Progenitor cell of endocrine pancreas (in vitro differentiated cells): ENCODE measurements around the gene SCNN1A. TPM values are rescaled to one million over a fixed set of nuclear protein-coding genes. Genes with fewer than 3 reads are reported as not detected.

Experiments used
- DNase-seq: peaks from one replicate; pipeline ENCODE4 v3.0.0; 2021; ENCODE audit warnings: low spot score; ENCODE audit not compliant: unreplicated experiment
- H3K27ac Mint-ChIP-seq: 2 replicates; pipeline ENCODE4 v1.8.0; 2021; ENCODE audit warnings: mild to moderate bottlenecking, moderate library complexity, mixed read lengths
- H3K27me3 Mint-ChIP-seq: 2 replicates; pipeline ENCODE4 v1.8.0; 2021; ENCODE audit warnings: mixed read lengths
- H3K36me3 Mint-ChIP-seq: 2 replicates; pipeline ENCODE4 v1.8.0; 2022; ENCODE audit warnings: mixed read lengths; ENCODE audit not compliant: insufficient read depth
- H3K4me1 Mint-ChIP-seq: 2 replicates; pipeline ENCODE4 v1.8.0; 2021; ENCODE audit warnings: low read depth, mixed read lengths
- H3K4me3 Mint-ChIP-seq: 2 replicates; pipeline ENCODE4 v1.8.0; 2021; ENCODE audit warnings: low read depth, mild to moderate bottlenecking, moderate library complexity, mixed read lengths
- H3K9me3 Mint-ChIP-seq: 2 replicates; pipeline ENCODE4 v1.8.0; 2021; ENCODE audit warnings: low read depth, mixed read lengths
- total RNA-seq: library from RNA; stranded (reverse); gene quantifications from 2 replicates; pipeline ENCODE4 v1.2.1, GENCODE V29; 2021
- TF ChIP-seq, protein P1 (sequence below): fragments of 200-600 bp; sonication (generic); IDR thresholded peaks from one replicate; pipeline ENCODE4 v1.5.0; 2021; ENCODE audit warnings: antibody characterized with exemption, mild to moderate bottlenecking; ENCODE audit not compliant: unreplicated experiment

The SCNN1A gene
- total RNA-seq, 1 donor from 2014 or later: 14.3 TPM

DNA sequence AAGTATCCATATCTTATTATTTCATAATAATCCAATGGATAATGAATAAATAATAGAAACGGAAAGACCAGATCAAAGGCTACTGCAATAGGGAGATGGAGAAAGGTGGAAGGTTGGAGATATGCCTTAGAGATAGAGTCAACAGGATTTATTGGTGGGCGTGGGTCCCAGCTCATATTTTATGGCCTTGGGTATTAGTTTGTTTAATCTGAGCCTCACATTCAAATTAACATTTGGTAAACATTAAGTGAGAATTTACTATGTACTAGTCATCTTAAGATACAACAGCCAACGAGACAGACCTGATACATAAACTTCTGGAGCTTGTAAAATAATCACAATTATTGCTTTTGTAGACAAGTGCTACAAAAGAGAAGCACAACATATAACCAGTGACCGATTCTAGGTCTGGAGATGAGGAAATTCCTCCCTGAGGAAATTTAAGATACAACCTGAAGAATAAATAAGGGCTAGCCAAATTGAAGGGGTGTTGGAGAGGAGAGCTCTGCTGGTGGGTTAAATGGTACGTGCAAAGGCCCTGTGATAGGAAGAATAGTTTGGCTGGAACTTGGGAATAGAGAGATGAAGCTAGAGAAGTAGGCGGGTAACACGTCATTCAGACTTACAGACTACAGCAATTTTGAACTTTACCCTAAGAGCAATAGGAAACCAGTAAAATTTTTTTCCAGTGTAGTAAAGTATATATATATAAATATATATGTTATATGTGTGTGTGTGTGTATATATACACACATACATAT, 24.7 kb upstream of the SCNN1A start:
- no peaks in the 10 kb centered on the region for H3K4me1 Mint-ChIP-seq
- no peaks in the 10 kb centered on the region for H3K9me3 Mint-ChIP-seq
- no peak for DNase-seq
- no peaks in the 10 kb centered on the region for H3K36me3 Mint-ChIP-seq
- H3K4me3 Mint-ChIP-seq: no peak overlapping the region
- H3K27ac Mint-ChIP-seq: no peak overlapping the region
- H3K27me3 Mint-ChIP-seq: peaks cover 3% of the 10 kb centered on the region
- TF ChIP-seq, protein P1, sequence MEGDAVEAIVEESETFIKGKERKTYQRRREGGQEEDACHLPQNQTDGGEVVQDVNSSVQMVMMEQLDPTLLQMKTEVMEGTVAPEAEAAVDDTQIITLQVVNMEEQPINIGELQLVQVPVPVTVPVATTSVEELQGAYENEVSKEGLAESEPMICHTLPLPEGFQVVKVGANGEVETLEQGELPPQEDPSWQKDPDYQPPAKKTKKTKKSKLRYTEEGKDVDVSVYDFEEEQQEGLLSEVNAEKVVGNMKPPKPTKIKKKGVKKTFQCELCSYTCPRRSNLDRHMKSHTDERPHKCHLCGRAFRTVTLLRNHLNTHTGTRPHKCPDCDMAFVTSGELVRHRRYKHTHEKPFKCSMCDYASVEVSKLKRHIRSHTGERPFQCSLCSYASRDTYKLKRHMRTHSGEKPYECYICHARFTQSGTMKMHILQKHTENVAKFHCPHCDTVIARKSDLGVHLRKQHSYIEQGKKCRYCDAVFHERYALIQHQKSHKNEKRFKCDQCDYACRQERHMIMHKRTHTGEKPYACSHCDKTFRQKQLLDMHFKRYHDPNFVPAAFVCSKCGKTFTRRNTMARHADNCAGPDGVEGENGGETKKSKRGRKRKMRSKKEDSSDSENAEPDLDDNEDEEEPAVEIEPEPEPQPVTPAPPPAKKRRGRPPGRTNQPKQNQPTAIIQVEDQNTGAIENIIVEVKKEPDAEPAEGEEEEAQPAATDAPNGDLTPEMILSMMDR: no peak

DNA sequence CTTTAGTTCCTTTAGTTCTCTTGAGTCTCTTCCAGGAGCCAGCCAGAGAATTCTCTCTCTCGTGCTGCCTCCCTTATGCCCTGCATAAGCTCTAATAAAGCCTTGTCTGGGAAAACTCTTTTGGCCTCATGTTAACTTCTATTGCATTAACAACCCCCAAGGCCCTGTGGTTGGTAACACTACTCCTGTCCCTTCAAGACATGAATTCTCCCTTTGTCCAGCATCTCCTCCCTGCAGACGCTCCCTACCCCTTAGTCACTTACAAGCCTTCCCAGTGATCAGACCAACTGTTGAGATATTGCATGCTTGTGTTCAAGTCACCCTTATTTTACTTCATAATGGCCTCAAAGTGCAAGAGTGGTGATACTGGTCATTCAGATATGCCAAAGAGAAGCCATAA, 20.7 kb upstream of the SCNN1A start:
- TF ChIP-seq, protein P1: no peak
- Mint-ChIP-seq H3K9me3 (no peaks in the 10 kb centered on the region), H3K4me1 (no peaks in the 10 kb centered on the region), H3K36me3 (no peaks in the 10 kb centered on the region), H3K27ac (no peak overlapping the region), H3K27me3 (peaks cover 3% of the 10 kb centered on the region), H3K4me3 (no peak overlapping the region)
- DNase-seq: no peak

DNA sequence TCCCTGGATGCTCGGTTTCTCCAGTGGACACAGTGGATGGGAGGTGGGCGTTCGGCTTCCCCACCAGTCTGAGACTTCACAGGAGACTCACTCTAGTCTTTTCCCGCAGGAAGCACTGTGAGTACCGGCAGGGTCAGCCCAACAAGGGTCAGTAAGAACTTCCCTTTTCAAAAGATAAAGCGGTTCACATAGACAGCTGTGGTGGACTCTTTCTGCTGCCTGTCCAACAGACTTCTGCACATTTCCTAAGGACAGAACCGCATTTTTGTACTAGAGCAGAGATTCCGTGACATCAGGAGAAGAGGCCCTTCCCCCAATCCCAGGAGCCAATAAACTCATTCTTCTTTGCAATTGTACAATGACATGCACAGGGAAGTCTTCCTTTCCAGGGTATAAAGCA, 19.0 kb upstream of the SCNN1A start:
- Mint-ChIP-seq H3K4me1 (no peaks in the 10 kb centered on the region), H3K27me3 (peaks cover 3% of the 10 kb centered on the region), H3K36me3 (no peaks in the 10 kb centered on the region), H3K27ac (no peak overlapping the region), H3K4me3 (no peak overlapping the region), H3K9me3 (no peaks in the 10 kb centered on the region)
- no peak for DNase-seq
- TF ChIP-seq, protein P1: no peak

DNA sequence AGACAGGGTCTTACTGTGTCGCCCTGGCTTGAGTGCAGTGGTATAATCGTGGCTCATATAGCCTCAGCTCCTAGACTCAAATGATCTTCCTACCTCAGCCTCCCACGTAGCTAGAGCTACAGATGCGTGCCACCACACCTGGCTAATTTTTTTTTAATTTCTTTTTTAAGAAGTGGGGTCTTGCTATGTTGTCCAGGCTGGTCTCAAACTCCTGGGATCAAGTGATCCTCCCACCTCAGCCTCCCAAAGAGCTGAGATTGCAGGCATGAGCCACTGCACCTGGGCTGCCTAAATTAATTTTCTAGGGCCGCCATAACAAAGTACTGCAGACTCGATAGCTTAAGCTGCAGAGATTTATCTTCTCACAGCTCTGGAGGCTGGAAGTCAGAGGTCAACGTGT, 17.7 kb upstream of the SCNN1A start:
- Mint-ChIP-seq H3K4me3 (no peak overlapping the region), H3K36me3 (no peaks in the 10 kb centered on the region), H3K27ac (no peak overlapping the region), H3K4me1 (no peaks in the 10 kb centered on the region), H3K27me3 (peaks cover 4% of the 10 kb centered on the region), H3K9me3 (no peaks in the 10 kb centered on the region)
- TF ChIP-seq, protein P1: no peak
- DNase-seq: no peak

DNA sequence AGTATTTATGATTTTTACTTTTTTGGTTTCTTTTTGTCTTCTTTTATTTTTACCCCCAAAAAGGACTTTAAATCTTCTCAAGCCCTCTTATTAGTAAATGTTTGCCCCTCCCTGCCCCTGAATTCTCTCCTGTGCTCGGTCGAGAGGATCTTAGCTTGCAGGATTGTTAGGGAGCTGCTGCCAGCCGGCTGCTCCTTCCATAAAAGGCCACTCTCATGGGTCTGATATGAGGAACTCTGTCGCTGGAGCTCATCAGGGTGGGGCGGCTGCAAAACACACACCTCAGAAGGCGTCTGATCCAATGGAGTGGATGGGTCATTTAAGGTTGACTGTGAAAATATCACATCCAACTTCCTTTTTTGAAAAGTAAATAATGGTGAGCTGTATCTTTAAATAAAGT, 17.1 kb upstream of the SCNN1A start:
- TF ChIP-seq, protein P1: no peak
- Mint-ChIP-seq H3K27me3 (peaks cover 7% of the 10 kb centered on the region), H3K9me3 (no peaks in the 10 kb centered on the region), H3K4me1 (no peaks in the 10 kb centered on the region), H3K36me3 (no peaks in the 10 kb centered on the region), H3K4me3 (no peak overlapping the region), H3K27ac (no peak overlapping the region)
- DNase-seq: no peak
